ENCODE results near the gene TAL1. TPM values are rescaled to one million over a fixed set of nuclear protein-coding genes. Genes with fewer than 3 reads are reported as not detected.

TAL1 gene
- polyA plus RNA-seq, 3 donors, result 0.50 TPM; not detected in 2

GRCh38 chr1:47181955-47182675 is 49.9 kb downstream of the TAL1 start:
- Histone ChIP-seq H3K27me3 (ENCODE audit: control insufficient read depth in 2 of 2, insufficient read depth in 2 of 2, low read length in 2 of 2) (peaks cover 0 to 13% of the 10 kb centered on the region in 2 donors), H3K4me2 (replicated peaks; ENCODE audit: extremely low read depth, low read length, poor library complexity, severe bottlenecking) (no peak overlapping the region), H2AFZ (ENCODE audit: insufficient read depth, low read depth, low read length, poor library complexity, severe bottlenecking) (no peak overlapping the region), H3K36me3 (replicated peaks in 1 of 2; ENCODE audit: control insufficient read depth in 1 of 2, insufficient read depth in 2 of 2, low read length in 2 of 2) (no peaks in the 10 kb centered on the region), H4K20me1 (ENCODE audit: insufficient read depth, low read length) (no peaks in the 10 kb centered on the region), H3K9ac (ENCODE audit: insufficient read depth, low read length, poor library complexity, severe bottlenecking) (no peak overlapping the region), H3K27ac (ENCODE audit: low read depth in 1 of 2, low read length in 2 of 2) (no peak overlapping the region), H3K4me1 (ENCODE audit: control insufficient read depth in 1 of 2, insufficient read depth in 2 of 2, low read length in 2 of 2) (peaks cover 7 to 12% of the 10 kb centered on the region in 2 donors), H3K79me2 (ENCODE audit: insufficient read depth, low read length) (no peaks in the 10 kb centered on the region), H3K9me3 (replicated peaks in 1 of 2; ENCODE audit: control insufficient read depth in 1 of 2, insufficient read depth in 1 of 2, low read length in 2 of 2) (no peaks in the 10 kb centered on the region), H3K4me3 (replicated peaks in 1 of 3; ENCODE audit: low read depth in 2 of 3, low read length in 3 of 3) (no peak overlapping the region)
- TF ChIP-seq CTCF (IDR thresholded peaks at IDR 0.05), result no peak
- Mint-ChIP-seq H3K4me3 (no peak overlapping the region), H3K9me3 (peaks cover 0 to 5% (median 0%) of the 10 kb centered on the region in 7 donors), H3K27me3 (ENCODE audit: low read depth in 3 of 3) (peaks cover 11 to 27% (median 16%) of the 10 kb centered on the region in 3 donors), H3K36me3 (no peaks in the 10 kb centered on the region), H3K4me1 (peaks cover 10% of the 10 kb centered on the region), H3K27ac (no peak overlapping the region)
- 95% methylated on average over 5 of the region's 7 CpGs for WGBS (ENCODE audit: insufficient coverage)
- intact Hi-C loops (cut with micrococcal nuclease), result no loop called here
- no peak for DNase-seq

- no peak overlapping the region for H3K27ac Mint-ChIP-seq
- no peaks in the 10 kb centered on the region for H3K36me3 ChIP-seq (replicated peaks in 1 of 2; ENCODE audit: control insufficient read depth in 1 of 2, insufficient read depth in 2 of 2, low read length in 2 of 2)
- no peak overlapping the region for H2AFZ ChIP-seq (ENCODE audit: insufficient read depth, low read depth, low read length, poor library complexity, severe bottlenecking)
- no peak for DNase-seq
- no peak overlapping the region for H3K9ac ChIP-seq (ENCODE audit: insufficient read depth, low read length, poor library complexity, severe bottlenecking)
- H3K4me1 ChIP-seq (ENCODE audit: control insufficient read depth in 1 of 2, insufficient read depth in 2 of 2, low read length in 2 of 2), result peaks cover 7 to 12% of the 10 kb centered on the region in 2 donors
- no peak overlapping the region for H3K4me3 ChIP-seq (replicated peaks in 1 of 3; ENCODE audit: low read depth in 2 of 3, low read length in 3 of 3)
- H4K20me1 ChIP-seq (ENCODE audit: insufficient read depth, low read length), result no peaks in the 10 kb centered on the region
- no peaks in the 10 kb centered on the region for H3K9me3 ChIP-seq (replicated peaks in 1 of 2; ENCODE audit: control insufficient read depth in 1 of 2, insufficient read depth in 1 of 2, low read length in 2 of 2)
- H3K27me3 ChIP-seq (ENCODE audit: control insufficient read depth in 2 of 2, insufficient read depth in 2 of 2, low read length in 2 of 2), result peaks cover 0 to 13% of the 10 kb centered on the region in 2 donors
- intact Hi-C loops (cut with micrococcal nuclease), result no loop called here
- no peak overlapping the region for H3K4me3 Mint-ChIP-seq
- no peak for TF ChIP-seq CTCF (IDR thresholded peaks at IDR 0.05)
- peaks cover 0 to 5% (median 0%) of the 10 kb centered on the region in 7 donors for H3K9me3 Mint-ChIP-seq
- H3K4me1 Mint-ChIP-seq, result peaks cover 10% of the 10 kb centered on the region
- no peaks in the 10 kb centered on the region for H3K36me3 Mint-ChIP-seq
- 30% methylated on average over 4 of the region's 18 CpGs for WGBS (ENCODE audit: insufficient coverage)
- no peak overlapping the region for H3K4me2 ChIP-seq (replicated peaks; ENCODE audit: extremely low read depth, low read length, poor library complexity, severe bottlenecking)
- H3K79me2 ChIP-seq (ENCODE audit: insufficient read depth, low read length), result no peaks in the 10 kb centered on the region
- H3K27me3 Mint-ChIP-seq (ENCODE audit: low read depth in 3 of 3), result peaks cover 11 to 27% (median 19%) of the 10 kb centered on the region in 3 donors
- no peak overlapping the region for H3K27ac ChIP-seq (ENCODE audit: low read depth in 1 of 2, low read length in 2 of 2)
Measured at GRCh38 chr1:47181095-47181954, 50.7 kb downstream of the TAL1 start.
